Hematopoietic multipotent progenitor cell treated with erythropoietin and hydrocortisone succinate and interleukin-3 and kit ligand, for 6 days (in vitro differentiated cells): Measurements from ENCODE around the gene SLC35A4.
"Not testable (repeated sequence)": the region's sequence is repeated elsewhere in the genome, so short reads cannot be mapped to it uniquely, and the experiment has no call there.

Source experiments
- DNase-seq: peaks from one replicate; pipeline ENCODE4 v3.0.0-alpha.2; 2015

SLC35A4 gene

DNA sequence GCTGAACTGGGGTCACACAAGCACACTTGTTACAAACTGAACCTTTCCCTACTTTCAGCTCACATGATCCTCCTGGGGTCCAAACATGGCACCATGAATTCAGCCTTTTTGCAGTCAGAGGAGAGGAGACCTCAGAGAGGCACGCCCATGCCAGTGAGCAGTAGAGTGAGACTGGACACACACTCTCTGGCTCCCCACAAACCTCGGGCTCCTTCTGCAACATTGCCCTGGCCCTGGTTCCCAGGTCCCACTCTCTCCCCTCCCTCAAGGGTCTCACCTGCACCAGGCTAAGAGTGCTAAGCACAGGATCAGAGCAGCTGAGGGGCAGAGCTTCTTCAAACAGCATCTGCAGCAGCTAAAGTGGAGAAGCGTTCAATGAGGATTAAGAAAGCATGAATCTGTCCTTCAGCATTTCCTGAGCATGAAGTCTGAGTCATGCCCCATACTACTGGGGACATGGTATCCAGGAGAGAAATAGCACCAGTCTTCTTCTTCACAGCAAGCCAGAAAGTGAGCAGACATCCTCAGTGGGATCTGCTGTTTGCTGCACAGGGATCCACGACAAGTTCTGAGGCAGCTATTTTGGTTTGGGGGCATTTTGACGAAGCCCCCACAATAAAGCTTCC lies 27.2 kb downstream of the SLC35A4 start:
- no peak for DNase-seq

DNA sequence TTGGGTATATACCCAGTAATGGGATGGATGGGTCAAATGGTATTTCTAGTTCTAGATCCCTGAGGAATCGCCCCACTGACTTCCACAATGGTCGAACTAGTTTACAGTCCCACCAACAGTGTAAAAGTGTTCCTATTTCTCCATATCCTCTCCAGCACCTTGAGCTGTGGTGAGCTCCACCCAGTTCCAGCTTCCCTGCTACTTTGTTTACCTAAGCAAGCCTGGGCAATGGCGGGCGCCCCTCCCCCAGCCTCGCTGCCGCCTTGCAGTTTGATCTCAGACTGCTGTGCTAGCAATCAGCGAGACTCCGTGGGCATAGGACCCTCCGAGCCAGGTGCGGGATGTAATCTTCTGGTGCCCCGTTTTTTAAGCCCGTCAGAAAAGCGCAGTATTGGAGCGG lies 28.4 kb downstream of the SLC35A4 start:
- not testable (repeated sequence) for DNase-seq

DNA sequence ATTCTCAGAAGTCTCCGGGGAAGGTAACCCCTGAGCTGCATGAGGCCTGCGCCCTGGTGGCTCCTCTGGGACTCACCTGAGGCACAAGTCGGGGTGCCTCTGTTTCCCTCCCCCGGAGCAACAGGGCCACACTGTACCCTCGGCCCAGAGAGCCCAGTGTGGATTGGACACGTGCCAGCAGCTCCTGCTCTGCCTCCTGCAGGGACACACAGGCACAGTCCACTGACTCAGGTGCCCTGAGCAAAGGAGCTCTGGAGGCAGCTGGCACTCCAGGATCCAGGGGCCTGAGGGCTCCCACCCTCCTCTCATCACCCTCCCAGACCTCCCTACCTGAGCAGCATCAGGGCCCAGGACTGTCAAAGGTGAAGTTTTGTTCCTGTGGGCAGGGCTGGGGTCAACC lies 29.5 kb downstream of the SLC35A4 start:
- no peak for DNase-seq

DNA sequence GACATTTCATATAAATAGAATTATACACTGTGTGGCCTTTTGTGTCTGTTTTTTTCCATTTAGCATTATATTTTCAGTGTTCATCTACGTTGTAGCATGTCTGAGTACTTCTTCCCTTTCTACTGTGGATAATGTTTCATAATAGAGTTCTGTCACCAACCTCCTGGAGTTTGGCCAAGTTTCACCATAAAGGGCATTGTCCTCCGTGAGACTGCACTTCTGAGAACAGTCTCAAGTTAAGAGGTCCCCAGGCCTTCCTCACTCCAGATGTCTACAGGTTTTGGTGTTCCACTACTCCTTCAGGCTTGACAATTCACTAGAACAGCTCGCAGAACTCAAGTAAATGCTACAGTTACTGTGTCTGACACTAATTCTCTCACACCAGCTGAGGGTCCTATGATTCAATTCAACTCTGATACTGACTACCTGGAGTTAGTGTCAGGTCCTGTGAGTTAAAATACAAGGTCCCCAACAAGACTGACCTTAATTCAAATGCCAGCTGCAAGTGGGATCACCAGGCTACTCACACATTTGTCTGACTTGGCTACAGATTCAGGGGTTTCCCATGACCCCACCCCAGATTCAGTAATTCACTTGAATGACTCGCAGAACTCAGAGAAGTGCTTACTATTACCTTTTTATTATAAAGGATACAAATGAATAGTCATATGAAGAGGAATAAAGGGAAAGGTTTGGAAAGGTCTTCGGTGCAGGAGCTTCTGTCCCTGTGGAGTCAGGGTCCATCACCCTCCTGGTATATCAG lies 31.1 kb downstream of the SLC35A4 start:
- DNase-seq: peak; percentile 86

DNA sequence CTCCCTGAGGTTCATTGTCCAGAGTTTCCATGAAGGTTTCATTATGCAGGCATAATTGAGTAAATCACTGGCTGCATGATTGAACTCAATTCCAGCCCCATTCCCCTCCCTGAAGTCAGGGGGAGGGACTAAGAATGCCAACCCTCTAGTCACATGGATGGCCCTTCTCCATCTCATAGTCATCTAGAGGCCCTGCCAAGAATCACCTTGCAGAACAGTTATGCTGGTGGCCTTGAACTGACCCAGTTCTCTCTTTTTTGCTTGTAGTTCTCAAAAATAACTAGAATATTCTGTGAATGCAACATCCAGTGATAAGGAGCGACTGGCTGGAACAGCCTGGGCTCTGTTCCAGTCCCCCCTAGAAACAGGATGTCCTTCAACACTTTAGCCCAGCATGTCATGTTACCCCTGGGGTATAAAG lies 31.7 kb downstream of the SLC35A4 start:
- no peak for DNase-seq

DNA sequence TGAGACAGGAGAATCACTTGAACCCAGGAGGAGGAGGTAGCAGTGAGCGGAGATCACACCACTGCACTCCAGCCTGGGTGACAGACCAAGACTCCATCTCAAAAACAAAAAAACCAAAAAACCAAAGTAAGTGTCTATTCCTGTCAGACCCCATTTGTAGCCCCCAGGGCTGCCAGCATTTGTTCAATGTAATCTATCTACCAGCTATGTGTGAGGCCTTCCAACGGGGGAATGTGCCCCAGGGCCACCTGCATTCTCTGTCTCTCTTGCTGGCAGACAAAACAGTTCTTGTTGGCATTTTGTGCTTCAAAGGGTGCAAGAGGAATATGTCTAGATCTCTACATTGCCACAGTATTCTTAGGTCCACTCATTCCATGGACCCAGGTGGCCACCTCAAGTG lies 34.2 kb downstream of the SLC35A4 start:
- no peak for DNase-seq

DNA sequence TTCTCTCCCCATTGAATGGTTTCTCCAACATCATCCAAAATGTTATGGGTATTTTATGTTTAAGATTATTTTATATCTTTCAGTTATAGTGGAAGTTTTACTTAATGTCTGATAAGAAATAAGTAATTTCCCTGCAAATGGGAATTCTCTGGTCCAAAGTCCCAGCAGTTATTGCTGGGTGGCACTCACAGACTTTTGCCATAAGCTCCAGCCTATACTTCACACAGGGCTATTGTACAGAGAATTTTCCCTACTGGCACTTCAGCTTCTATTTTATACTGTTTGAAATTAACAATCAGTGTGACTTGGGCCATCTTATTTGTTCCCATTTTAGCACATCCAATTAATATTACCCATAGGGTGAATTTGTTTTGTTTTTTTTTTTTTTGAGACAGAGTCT lies 35.5 kb downstream of the SLC35A4 start:
- DNase-seq: no peak

DNA sequence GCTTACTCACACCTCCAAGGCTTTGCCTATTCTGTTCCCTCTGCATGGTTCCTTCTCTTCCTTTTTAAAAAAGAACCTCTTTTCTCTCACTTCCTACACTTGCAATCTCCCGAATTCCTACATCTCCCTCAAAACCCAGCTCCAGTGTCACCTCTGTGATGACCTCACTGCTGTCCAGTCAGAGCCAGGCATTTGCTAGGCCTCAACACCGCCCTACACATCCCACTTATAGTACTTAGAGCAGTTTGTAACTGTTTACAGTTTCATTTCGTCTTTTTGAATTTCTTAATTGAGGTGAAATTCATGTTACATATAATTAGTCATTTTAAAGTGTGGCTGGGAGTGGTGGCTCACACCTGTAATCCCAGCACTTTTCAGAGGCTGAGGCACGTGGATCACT lies 37.5 kb downstream of the SLC35A4 start:
- DNase-seq: no peak

DNA sequence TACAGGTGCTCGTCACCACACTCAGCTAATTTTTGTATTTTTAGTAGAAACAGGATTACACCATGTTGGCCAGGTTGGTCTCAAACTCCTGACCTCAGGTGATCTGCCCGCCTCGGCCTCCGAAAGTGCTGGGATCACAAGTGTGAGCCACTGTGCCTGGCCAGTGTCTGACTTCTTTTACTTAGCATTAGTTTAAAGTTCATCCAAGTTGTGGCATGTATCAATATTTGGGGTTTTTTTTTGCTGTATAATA lies 38.7 kb downstream of the SLC35A4 start:
- not testable (repeated sequence) for DNase-seq

DNA sequence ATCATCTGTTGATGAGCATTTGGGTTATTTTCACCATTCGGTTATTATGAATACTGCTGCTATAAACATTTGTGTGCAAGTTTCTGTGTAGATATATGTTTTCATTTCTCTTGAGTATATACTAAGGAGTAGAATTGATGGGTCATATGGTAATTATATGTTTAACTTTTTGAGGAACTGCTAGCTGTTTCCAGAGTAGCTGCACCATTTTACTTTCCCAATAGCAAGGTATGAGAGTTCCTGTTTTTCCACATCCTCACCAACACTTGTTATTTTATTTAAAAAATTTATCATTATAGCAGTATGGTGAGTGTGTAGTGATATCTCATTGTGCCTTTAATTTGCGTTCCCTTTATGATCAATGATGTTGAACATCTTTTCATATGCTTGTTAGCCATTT lies 39.1 kb downstream of the SLC35A4 start:
- no peak for DNase-seq

DNA sequence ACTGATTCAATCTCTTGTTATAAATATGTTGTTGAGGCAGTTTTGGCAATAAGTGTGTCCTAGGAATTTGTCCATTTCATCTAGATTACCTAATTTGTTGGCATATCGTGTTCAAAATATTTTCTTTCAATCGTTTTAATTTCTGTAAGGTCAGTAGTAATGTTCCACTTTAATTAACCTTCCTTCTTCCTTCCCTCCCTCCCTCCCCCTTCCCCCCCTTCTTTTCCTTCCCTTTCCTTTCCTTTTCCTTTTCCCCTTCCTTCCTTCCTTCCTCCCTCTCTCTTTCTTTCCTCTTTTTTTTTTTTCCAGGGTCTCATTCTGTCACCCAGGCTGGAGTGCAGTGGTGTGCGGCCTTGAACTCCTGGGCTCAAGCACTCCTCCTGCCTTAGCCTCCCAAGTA lies 41.3 kb downstream of the SLC35A4 start:
- DNase-seq: no peak

DNA sequence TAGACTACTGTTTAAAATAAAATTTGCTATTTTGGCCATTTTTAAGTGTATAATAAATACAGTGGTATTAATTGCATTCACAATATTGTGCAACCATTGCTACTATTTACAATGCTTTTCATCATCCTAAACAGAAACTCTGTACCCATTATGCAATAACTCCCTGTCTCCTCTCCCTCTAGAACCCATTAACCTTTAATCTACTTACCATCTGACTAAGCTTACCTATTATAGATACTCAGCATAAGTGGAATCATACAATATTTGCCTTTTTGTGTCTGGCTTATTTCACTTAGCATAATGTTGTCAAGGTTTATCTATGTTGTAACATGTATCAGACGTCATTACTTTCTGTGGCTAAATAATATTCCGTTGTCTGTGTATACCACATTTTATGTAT lies 42.4 kb downstream of the SLC35A4 start:
- DNase-seq: no peak

DNA sequence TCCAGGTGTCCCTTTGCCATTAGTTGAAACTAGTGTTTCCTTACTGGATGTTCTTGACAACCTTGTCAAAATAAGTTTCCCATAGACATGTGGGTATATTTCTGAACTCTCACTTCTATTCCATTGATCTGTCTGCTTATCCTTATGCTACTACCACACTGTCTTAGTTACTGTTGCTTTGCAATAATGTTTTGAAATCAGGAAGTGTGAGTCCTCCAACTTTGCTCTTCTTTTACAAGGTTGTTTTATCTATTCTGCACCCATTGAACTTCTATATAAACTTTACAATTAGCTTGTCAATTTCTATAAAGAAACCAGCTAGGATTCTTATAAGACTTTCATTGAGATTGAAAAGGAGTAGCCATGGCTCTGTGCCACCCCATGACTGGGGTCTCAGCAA lies 44.1 kb downstream of the SLC35A4 start:
- no peak for DNase-seq

DNA sequence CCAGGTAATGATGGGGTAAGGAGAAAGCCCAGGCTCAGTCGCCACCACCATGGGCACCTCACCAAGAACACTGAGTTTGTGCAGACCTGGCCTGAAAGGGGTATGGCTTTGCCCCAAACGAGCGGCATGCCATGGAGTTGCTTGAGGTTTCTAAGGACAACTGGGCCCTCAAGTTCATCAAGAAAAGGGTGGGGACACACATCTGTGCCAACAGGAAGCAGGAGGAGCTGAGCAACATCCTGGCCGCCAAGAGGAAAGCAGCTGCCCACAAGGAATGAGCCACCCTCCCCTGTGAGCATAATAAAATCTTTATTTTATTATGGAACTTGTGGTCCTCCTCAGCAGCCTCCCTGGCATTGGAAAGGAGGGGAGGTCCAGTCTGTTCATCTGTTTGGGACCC lies 44.5 kb downstream of the SLC35A4 start:
- DNase-seq: peak; percentile 31

DNA sequence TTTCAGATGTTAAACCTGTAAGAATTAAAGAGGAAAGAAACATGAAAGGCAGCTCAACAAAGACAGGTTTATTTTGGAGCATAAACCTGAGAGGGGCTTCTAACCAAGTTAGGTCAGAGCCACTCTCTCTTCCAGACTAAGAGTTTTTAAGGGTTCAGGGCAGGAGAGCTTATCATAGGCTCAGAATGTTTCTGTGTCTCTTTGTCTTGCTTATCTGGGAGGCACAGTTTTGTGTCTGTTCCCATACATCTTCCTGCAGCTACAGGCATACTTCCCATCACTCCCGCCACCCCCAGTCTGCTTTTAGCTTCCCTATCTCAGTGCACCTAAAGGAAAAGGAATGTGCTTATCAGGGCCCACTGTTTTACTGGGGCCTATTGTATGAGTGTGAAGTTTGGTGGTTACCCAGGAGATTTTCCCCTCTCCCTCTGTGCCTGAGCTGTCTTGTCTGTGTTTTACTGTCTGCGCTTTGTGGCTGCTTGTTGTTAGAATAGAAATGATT lies 46.4 kb downstream of the SLC35A4 start:
- DNase-seq: peak; percentile 83
